GM12878 (cell line): ENCODE data around the gene ELK3. TPM values are rescaled to one million over a fixed set of nuclear protein-coding genes. Genes with fewer than 3 reads are reported as not detected.

Source experiments
- ATAC-seq: fragments of 200-7000 bp; cut with Tn5 transposase; 3 replicates; pipeline ENCODE4 v1.9.1; 2020; ENCODE audit warnings: mild to moderate bottlenecking, moderate library complexity
- BruUV-seq: library from RNA; stranded (reverse); fragments of 400-500 nt; replicated peaks from 2 replicates; lab custom pipeline; 2021; lab: Mats Ljungman, UMichigan
- CTCF ChIA-PET: fragments of 300-600 bp; sonication (Branson Sonifier 250); formaldehyde crosslinking; extraction: SDS; loops from one replicate; lab custom pipeline; 2021; ENCODE audit warnings: inconsistent platforms; lab: Yijun Ruan, JAX
- POLR2A ChIA-PET: fragments of 350-600 bp; formaldehyde crosslinking; extraction: SDS; loops from one replicate; lab custom pipeline; 2021; ENCODE audit warnings: inconsistent platforms; lab: Charles Lee
- RAD21 ChIA-PET: fragments of 300-600 bp; sonication (Branson Sonifier 250); formaldehyde crosslinking; loops from one replicate; lab custom pipeline; 2023; ENCODE audit warnings: antibody characterized with exemption; ENCODE audit not compliant: unreplicated experiment; lab: Charles Lee
- SMC1A ChIA-PET: fragments of 300-600 bp; sonication (Branson Sonifier 250); formaldehyde crosslinking; loops from one replicate; lab custom pipeline; 2023; ENCODE audit not compliant: unreplicated experiment, uncharacterized antibody; lab: Charles Lee
- DNase-seq: peaks from one replicate; pipeline ENCODE4 v3.0.0-alpha.2; 2011; ENCODE audit warnings: low read depth, low spot score
- FAIRE-seq: peaks from 3 replicates; lab custom pipeline; 2011; peaks lifted over from hg19 to GRCh38; lab: Jason Lieb, UNC
- H2AFZ ChIP-seq: 2 replicates; pipeline ENCODE4 v1.6.0; 2011; ENCODE audit warnings: low read depth, low read length, control low read depth; ENCODE audit not compliant: control insufficient read depth
- H3K27ac ChIP-seq: 2 replicates; pipeline ENCODE4 v1.5.1; 2011; ENCODE audit warnings: control low read depth; ENCODE audit not compliant: control insufficient read depth, insufficient read depth
- H3K27me3 ChIP-seq, 2 experiments: replicated peaks in 1 of 2; 2 replicates each; pipeline versions ENCODE4 v1.6.0 to v1.6.1; 2011; ENCODE audit warnings: low read length in 1 of 2; ENCODE audit not compliant: control insufficient read depth in 2 of 2, insufficient read depth in 2 of 2
- H3K36me3 ChIP-seq, 2 experiments: 2 replicates each; pipeline ENCODE4 v1.5.1; 2011; ENCODE audit warnings: low read length in 1 of 2; ENCODE audit not compliant: control insufficient read depth in 2 of 2, insufficient read depth in 2 of 2
- H3K4me1 ChIP-seq: 2 replicates; pipeline ENCODE4 v1.6.1; 2011; ENCODE audit warnings: mild to moderate bottlenecking, low read length, moderate library complexity, mixed read lengths; ENCODE audit not compliant: control insufficient read depth, insufficient read depth
- H3K4me2 ChIP-seq: 2 replicates; pipeline ENCODE4 v1.6.0; 2011; ENCODE audit warnings: control low read depth; ENCODE audit not compliant: control insufficient read depth, insufficient read depth
- H3K4me3 ChIP-seq: fragments of 200-600 bp; sonication (generic); 2 replicates; pipeline ENCODE4 v1.5.1; 2016
- H3K79me2 ChIP-seq: 2 replicates; pipeline ENCODE4 v1.6.0; 2011; ENCODE audit warnings: low read length; ENCODE audit not compliant: control insufficient read depth, insufficient read depth
- H3K9ac ChIP-seq: 2 replicates; pipeline ENCODE4 v1.8.0; 2011; ENCODE audit warnings: low read length, control low read depth, mixed read lengths; ENCODE audit not compliant: control insufficient read depth, insufficient read depth
- H3K9me3 ChIP-seq: replicated peaks from 3 replicates; pipeline ENCODE4 v1.5.1; 2011; ENCODE audit warnings: mild to moderate bottlenecking, low read length; ENCODE audit not compliant: control insufficient read depth, insufficient read depth
- H4K20me1 ChIP-seq: 2 replicates; pipeline ENCODE4 v1.6.0; 2011; ENCODE audit not compliant: control insufficient read depth, insufficient read depth
- CREM ChIP-seq: IDR thresholded peaks from 2 replicates; pipeline ENCODE4 v1.6.1; 2014; ENCODE audit warnings: antibody characterized with exemption, low read depth
- KLF5 ChIP-seq: fragments of 450-650 bp; IDR thresholded peaks from 2 replicates; pipeline ENCODE4 v1.6.1; 2014; ENCODE audit warnings: mild to moderate bottlenecking; ENCODE audit not compliant: partially characterized antibody
- MEF2A ChIP-seq: IDR thresholded peaks from 2 replicates; pipeline ENCODE4 v1.6.1; 2011; ENCODE audit warnings: low read depth, mild to moderate bottlenecking, low read length, moderate library complexity; ENCODE audit not compliant: insufficient read depth
- MXI1 ChIP-seq: fragments of 150-350 bp; IDR thresholded peaks from 2 replicates; pipeline ENCODE4 v1.6.1; 2011; ENCODE audit warnings: low read depth, mild to moderate bottlenecking, inconsistent platforms, low read length, improper control_type of control experiment
- RB1 ChIP-seq: fragments of 450-650 bp; formaldehyde crosslinking; IDR thresholded peaks from 2 replicates; pipeline ENCODE4 v1.6.1; 2017; ENCODE audit warnings: mild to moderate bottlenecking, borderline replicate concordance
- SIN3A ChIP-seq: IDR thresholded peaks from 2 replicates; pipeline ENCODE4 v1.6.1; 2012; ENCODE audit warnings: low read depth, low read length, improper control_type of control experiment
- TARDBP ChIP-seq: IDR thresholded peaks from 2 replicates; pipeline ENCODE4 v1.6.1; 2016; ENCODE audit warnings: borderline replicate concordance
- ZNF274 ChIP-seq: IDR thresholded peaks from one replicate; pipeline ENCODE4 v1.8.0; 2011; ENCODE audit not compliant: insufficient read length, insufficient read depth
- WGBS: methylation state at CpG from one replicate; pipeline ENCODE4 v1.1.6; 2016; ENCODE audit warnings: low lambda C conversion rate; ENCODE audit not compliant: insufficient replicate concordance, insufficient coverage; ENCODE audit errors: missing lambda C conversion rate; 5-methylcytosine and 5-hydroxymethylcytosine counted together
- in situ Hi-C: fragments of 300-500 bp; cut with MboI; formaldehyde crosslinking; loops from 9 replicates; pipeline ENCODE4 v1.14.3; 2018; ENCODE audit warnings: mixed read lengths
- intact Hi-C: fragments of 100-400 bp; cut with micrococcal nuclease; formaldehyde crosslinking; loops from one replicate; pipeline ENCODE4 v1.14.2; 2022; ENCODE audit not compliant: unreplicated experiment
- polyA plus RNA-seq, 11 experiments: library from polyadenylated mRNA; depleted of rRNA in 4 of 11; unstranded in 6 of 11; stranded (reverse) in 5 of 11; fragments of >200 nt; fragmentation: Nextera tagmentation in 4 of 11; fragmentation: Illumina TruSeq in 1 of 11; extraction: Ambion mirVana in 4 of 11; extraction: Trizol in 1 of 11; gene quantifications; 1 replicate in 1 of 11; 2 replicates in 10 of 11; pipeline versions ENCODE4 v1.2.1 to v1.2.3, GENCODE V29; 2011 to 2016; ENCODE audit warnings: inconsistent platforms in 2 of 11, missing spikeins in 2 of 11, low read depth in 1 of 11
- total RNA-seq, 4 experiments: library from RNA; depleted of rRNA in 3 of 4; stranded (reverse); fragments of >200 nt in 3 of 4; fragmentation: Illumina TruSeq in 1 of 4; extraction: Trizol in 1 of 4; gene quantifications; 2 replicates each; pipeline versions ENCODE4 v1.2.1 to v1.2.3, GENCODE V29; 2013 to 2021
- TF ChIP-seq, protein P1 (sequence below): fragments of 450-650 bp; IDR thresholded peaks from 2 replicates; pipeline ENCODE4 v1.6.1; 2016; ENCODE audit warnings: mild to moderate bottlenecking, moderate library complexity, borderline replicate concordance
- TF ChIP-seq, protein P2 (sequence below): fragments of 450-650 bp; IDR thresholded peaks from 2 replicates; pipeline ENCODE4 v1.6.1; 2018; ENCODE audit warnings: borderline replicate concordance, mild to moderate bottlenecking; ENCODE audit not compliant: partially characterized antibody
- TF ChIP-seq, protein P3 (sequence below), 3 experiments: IDR thresholded peaks in 2 of 3; conservative IDR thresholded peaks in 1 of 3; 2 replicates each; pipeline ENCODE4 v1.5.1; 2011; ENCODE audit warnings: low read depth in 3 of 3, low read length in 3 of 3, mild to moderate bottlenecking in 3 of 3, control low read depth in 2 of 3, moderate library complexity in 2 of 3, inconsistent platforms in 1 of 3, mixed read lengths in 1 of 3; ENCODE audit not compliant: control insufficient read depth in 2 of 3, insufficient read depth in 1 of 3; ENCODE audit errors: extremely low read depth in 1 of 3
- TF ChIP-seq, protein P4 (sequence below): fragments of 450-650 bp; IDR thresholded peaks from 2 replicates; pipeline ENCODE4 v1.6.1; 2016; ENCODE audit warnings: mild to moderate bottlenecking
- TF ChIP-seq, protein P5 (sequence below): IDR thresholded peaks from 2 replicates; pipeline ENCODE4 v1.6.1; 2011; ENCODE audit warnings: mild to moderate bottlenecking, low read depth, low read length, moderate library complexity; ENCODE audit not compliant: insufficient replicate concordance

The ELK3 gene
- total and polyA plus RNA-seq, 10 of the 15 experiments (the other 5 are each of a cell fraction or from before 2014, with no cell fraction given), result 0.37 to 4.8 (median 0.88) TPM

DNA sequence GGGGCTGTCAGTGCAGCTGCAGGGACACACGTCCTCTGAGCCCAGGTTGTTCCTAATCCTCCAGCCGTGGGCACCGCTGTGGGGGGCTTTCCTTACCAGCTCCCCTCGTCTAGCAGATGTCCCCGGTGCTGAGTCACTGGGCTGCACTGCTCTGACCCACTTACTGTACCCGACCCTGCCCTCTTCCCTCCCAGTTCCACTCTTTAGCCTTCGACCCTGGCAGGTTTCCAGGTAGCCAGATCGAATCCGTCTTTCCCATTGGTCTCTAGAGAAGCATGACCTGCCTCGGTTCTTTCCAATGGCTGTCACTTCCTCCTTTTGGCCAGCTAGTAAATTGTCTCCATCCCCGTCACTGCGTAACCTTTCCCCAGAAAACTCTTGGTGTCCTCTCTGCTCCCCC is 48.4 kb downstream of the ELK3 start:
- no peaks in the 10 kb centered on the region for H4K20me1 ChIP-seq
- SMC1A ChIA-PET, result no interaction called here
- H3K27ac ChIP-seq, result no peak overlapping the region
- no peaks in the 10 kb centered on the region for H3K79me2 ChIP-seq
- CTCF ChIA-PET, result no interaction called here
- peaks cover 0 to 5% of the 10 kb centered on the region in 2 experiments; a peak in 2 of 4 replicates for H3K36me3 ChIP-seq
- no peak overlapping the region for H3K9ac ChIP-seq
- no peak for ATAC-seq
- 69% methylated on average over 12 of the region's 12 CpGs for WGBS
- RAD21 ChIA-PET, result interaction anchor here (0.7 to 1.1 kb wide), 3 partner anchors 27 to 275 kb away, joined by 3 to 4 read pairs (median 3); partner anchors contain the start of gene LTA4H
- no peaks in the 10 kb centered on the region for H3K9me3 ChIP-seq
- no peak overlapping the region for H3K4me2 ChIP-seq
- POLR2A ChIA-PET, result no interaction called here
- no peak overlapping the region for H2AFZ ChIP-seq
- no peak for DNase-seq
- H3K27me3 ChIP-seq, result no peaks in the 10 kb centered on the region
- no peak overlapping the region for H3K4me3 ChIP-seq
- no peak for FAIRE-seq
- intact Hi-C loops (no loop called here), in situ Hi-C loops (no loop called here)
- no peaks in the 10 kb centered on the region for H3K4me1 ChIP-seq
- BruUV-seq, result no TSS peak
- TF ChIP-seq, protein P1, sequence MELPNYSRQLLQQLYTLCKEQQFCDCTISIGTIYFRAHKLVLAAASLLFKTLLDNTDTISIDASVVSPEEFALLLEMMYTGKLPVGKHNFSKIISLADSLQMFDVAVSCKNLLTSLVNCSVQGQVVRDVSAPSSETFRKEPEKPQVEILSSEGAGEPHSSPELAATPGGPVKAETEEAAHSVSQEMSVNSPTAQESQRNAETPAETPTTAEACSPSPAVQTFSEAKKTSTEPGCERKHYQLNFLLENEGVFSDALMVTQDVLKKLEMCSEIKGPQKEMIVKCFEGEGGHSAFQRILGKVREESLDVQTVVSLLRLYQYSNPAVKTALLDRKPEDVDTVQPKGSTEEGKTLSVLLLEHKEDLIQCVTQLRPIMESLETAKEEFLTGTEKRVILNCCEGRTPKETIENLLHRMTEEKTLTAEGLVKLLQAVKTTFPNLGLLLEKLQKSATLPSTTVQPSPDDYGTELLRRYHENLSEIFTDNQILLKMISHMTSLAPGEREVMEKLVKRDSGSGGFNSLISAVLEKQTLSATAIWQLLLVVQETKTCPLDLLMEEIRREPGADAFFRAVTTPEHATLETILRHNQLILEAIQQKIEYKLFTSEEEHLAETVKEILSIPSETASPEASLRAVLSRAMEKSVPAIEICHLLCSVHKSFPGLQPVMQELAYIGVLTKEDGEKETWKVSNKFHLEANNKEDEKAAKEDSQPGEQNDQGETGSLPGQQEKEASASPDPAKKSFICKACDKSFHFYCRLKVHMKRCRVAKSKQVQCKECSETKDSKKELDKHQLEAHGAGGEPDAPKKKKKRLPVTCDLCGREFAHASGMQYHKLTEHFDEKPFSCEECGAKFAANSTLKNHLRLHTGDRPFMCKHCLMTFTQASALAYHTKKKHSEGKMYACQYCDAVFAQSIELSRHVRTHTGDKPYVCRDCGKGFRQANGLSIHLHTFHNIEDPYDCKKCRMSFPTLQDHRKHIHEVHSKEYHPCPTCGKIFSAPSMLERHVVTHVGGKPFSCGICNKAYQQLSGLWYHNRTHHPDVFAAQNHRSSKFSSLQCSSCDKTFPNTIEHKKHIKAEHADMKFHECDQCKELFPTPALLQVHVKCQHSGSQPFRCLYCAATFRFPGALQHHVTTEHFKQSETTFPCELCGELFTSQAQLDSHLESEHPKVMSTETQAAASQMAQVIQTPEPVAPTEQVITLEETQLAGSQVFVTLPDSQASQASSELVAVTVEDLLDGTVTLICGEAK, result no peak
- TF ChIP-seq, protein P2, sequence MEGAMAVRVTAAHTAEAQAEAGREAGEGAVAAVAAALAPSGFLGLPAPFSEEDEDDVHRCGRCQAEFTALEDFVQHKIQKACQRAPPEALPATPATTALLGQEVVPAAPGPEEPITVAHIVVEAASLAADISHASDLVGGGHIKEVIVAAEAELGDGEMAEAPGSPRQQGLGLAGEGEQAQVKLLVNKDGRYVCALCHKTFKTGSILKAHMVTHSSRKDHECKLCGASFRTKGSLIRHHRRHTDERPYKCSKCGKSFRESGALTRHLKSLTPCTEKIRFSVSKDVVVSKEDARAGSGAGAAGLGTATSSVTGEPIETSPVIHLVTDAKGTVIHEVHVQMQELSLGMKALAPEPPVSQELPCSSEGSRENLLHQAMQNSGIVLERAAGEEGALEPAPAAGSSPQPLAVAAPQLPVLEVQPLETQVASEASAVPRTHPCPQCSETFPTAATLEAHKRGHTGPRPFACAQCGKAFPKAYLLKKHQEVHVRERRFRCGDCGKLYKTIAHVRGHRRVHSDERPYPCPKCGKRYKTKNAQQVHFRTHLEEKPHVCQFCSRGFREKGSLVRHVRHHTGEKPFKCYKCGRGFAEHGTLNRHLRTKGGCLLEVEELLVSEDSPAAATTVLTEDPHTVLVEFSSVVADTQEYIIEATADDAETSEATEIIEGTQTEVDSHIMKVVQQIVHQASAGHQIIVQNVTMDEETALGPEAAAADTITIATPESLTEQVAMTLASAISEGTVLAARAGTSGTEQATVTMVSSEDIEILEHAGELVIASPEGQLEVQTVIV, result no peak
- TF ChIP-seq TARDBP, result no peak
- TF ChIP-seq, protein P3, sequence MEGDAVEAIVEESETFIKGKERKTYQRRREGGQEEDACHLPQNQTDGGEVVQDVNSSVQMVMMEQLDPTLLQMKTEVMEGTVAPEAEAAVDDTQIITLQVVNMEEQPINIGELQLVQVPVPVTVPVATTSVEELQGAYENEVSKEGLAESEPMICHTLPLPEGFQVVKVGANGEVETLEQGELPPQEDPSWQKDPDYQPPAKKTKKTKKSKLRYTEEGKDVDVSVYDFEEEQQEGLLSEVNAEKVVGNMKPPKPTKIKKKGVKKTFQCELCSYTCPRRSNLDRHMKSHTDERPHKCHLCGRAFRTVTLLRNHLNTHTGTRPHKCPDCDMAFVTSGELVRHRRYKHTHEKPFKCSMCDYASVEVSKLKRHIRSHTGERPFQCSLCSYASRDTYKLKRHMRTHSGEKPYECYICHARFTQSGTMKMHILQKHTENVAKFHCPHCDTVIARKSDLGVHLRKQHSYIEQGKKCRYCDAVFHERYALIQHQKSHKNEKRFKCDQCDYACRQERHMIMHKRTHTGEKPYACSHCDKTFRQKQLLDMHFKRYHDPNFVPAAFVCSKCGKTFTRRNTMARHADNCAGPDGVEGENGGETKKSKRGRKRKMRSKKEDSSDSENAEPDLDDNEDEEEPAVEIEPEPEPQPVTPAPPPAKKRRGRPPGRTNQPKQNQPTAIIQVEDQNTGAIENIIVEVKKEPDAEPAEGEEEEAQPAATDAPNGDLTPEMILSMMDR (IDR thresholded peaks at IDR 0.05 in 2 of 3, conservative IDR thresholded peaks at IDR 0.05 in 1 of 3; ENCODE audit: control insufficient read depth in 2 of 3, extremely low read depth in 1 of 3, insufficient read depth in 1 of 3, low read depth in 3 of 3, low read length in 3 of 3), result no peak
- no peak for TF ChIP-seq MEF2A
- TF ChIP-seq CREM, result no peak
- TF ChIP-seq ZNF274, result no peak
- TF ChIP-seq MXI1, result no peak
- no peak for TF ChIP-seq KLF5
- no peak for TF ChIP-seq SIN3A
- TF ChIP-seq, protein P4, sequence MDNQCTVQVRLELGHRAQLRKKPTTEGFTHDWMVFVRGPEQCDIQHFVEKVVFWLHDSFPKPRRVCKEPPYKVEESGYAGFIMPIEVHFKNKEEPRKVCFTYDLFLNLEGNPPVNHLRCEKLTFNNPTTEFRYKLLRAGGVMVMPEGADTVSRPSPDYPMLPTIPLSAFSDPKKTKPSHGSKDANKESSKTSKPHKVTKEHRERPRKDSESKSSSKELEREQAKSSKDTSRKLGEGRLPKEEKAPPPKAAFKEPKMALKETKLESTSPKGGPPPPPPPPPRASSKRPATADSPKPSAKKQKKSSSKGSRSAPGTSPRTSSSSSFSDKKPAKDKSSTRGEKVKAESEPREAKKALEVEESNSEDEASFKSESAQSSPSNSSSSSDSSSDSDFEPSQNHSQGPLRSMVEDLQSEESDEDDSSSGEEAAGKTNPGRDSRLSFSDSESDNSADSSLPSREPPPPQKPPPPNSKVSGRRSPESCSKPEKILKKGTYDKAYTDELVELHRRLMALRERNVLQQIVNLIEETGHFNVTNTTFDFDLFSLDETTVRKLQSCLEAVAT, result no peak
- TF ChIP-seq, protein P5, sequence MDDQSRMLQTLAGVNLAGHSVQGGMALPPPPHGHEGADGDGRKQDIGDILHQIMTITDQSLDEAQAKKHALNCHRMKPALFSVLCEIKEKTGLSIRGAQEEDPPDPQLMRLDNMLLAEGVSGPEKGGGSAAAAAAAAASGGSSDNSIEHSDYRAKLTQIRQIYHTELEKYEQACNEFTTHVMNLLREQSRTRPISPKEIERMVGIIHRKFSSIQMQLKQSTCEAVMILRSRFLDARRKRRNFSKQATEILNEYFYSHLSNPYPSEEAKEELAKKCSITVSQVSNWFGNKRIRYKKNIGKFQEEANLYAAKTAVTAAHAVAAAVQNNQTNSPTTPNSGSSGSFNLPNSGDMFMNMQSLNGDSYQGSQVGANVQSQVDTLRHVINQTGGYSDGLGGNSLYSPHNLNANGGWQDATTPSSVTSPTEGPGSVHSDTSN, result no peak
- TF ChIP-seq RB1, result no peak
